Measurements from ENCODE around the gene TNNT3. TPM values are rescaled to one million over a fixed set of nuclear protein-coding genes. Genes with fewer than 3 reads are reported as not detected.

TNNT3 gene
- not detected for total RNA-seq

GRCh38 chr11:1919391-1920127 is at the start of gene TNNT3:
Gene TNNT3 (plus strand): TSS chr11:1919703. CDS start chr11:1922875, 3,172 bp downstream.

GRCh38 chr11:1891831-1892115 is 27.7 kb upstream of the TNNT3 start, which contains the start of gene PRR33:
Gene PRR33 (minus strand): TSS chr11:1891895. CDS start chr11:1890584, 1,311 bp downstream.

GRCh38 chr11:1946812-1947484 is 27.4 kb downstream of the TNNT3 start, which contains the start of gene MRPL23:
Gene MRPL23 (plus strand): TSS chr11:1947332. CDS start chr11:1947363, 31 bp downstream.

Other genes starting within 250 kb of the TNNT3 start
- not detected for gene KRTAP5-6, start 222.5 kb upstream of the TNNT3 start, total RNA-seq
- gene IFITM10, start 169.1 kb upstream of the TNNT3 start, total RNA-seq = 2.8 TPM
- 55.8 TPM for gene CTSD, start 155.8 kb upstream of the TNNT3 start, total RNA-seq
- not detected for gene SYT8, start 84.7 kb upstream of the TNNT3 start, total RNA-seq
- gene TNNI2, start 80.7 kb upstream of the TNNT3 start, total RNA-seq = not detected
- gene LSP1, start 66.6 kb upstream of the TNNT3 start, total RNA-seq = 1.2 TPM
- not detected for gene PRR33, start 27.8 kb upstream of the TNNT3 start, total RNA-seq
- 30.0 TPM for gene MRPL23, start 27.6 kb downstream of the TNNT3 start, total RNA-seq
- 9.5 TPM for gene H19, start 78.1 kb downstream of the TNNT3 start, total RNA-seq
- 15.7 TPM for gene IGF2, start 219.7 kb downstream of the TNNT3 start, total RNA-seq
- gene INS, start 241.5 kb downstream of the TNNT3 start, total RNA-seq = not detected

All from diencephalon (tissue), 1 donor.